Mucosa of descending colon (tissue), 3 donors: ENCODE measurements around the gene CBX4. TPM values are rescaled to one million over a fixed set of nuclear protein-coding genes. Genes with fewer than 3 reads are reported as not detected.

Experiments
- ATAC-seq: fragments of 200-7000 bp; cut with Tn5 transposase; one replicate; pipeline ENCODE4 v1.9.1; 2020; ENCODE audit warnings: mild to moderate bottlenecking, moderate library complexity
- DNase-seq, 3 donors: peaks; one replicate each; pipeline ENCODE4 v3.0.0-alpha.2; 2020
- H3K36me3 ChIP-seq: fragments of 200-600 bp; one replicate; pipeline ENCODE4 v1.8.0; 2021; ENCODE audit warnings: low read depth, mild to moderate bottlenecking
- H3K4me1 ChIP-seq: fragments of 200-600 bp; one replicate; pipeline ENCODE4 v1.8.0; 2021; ENCODE audit warnings: low read depth, mild to moderate bottlenecking
- H3K4me3 ChIP-seq: fragments of 200-600 bp; one replicate; pipeline ENCODE4 v1.8.0; 2021; ENCODE audit warnings: mild to moderate bottlenecking
- H3K9me3 ChIP-seq: fragments of 200-600 bp; one replicate; pipeline ENCODE4 v1.8.0; 2021; ENCODE audit warnings: mild to moderate bottlenecking
- intact Hi-C, 2 donors: fragments of 100-400 bp; cut with DNase I in 1 of 2; cut with micrococcal nuclease in 1 of 2; formaldehyde crosslinking; loops; one replicate each; pipeline versions ENCODE4 v1.11.0 to v1.11.1; 2022; cut with DNase I, micrococcal nuclease
- total RNA-seq, 3 donors: library from RNA; stranded (reverse); fragmentation: NEBNext Ultra II Directional in 2 of 3; extraction: Animal tissue kit (Norgen Biotek cat#: 25700) in 2 of 3; gene quantifications; one replicate each; pipeline versions ENCODE4 v1.2.1 to v1.2.4, GENCODE V29; 2021 to 2023
- TF ChIP-seq, protein P1 (sequence below): fragments of 200-600 bp; IDR thresholded peaks from one replicate; pipeline ENCODE4 v1.8.0; 2022; ENCODE audit warnings: antibody characterized with exemption, mild to moderate bottlenecking
- donor health status: DM: no; HTN: no; CAD: no; lungs with moderate emphysema.
- donor health status: DM: no; HTN: no; CAD: no.
- donor health status: DM: no; HTN: yes; CAD: no.

The CBX4 gene
- total RNA-seq, 3 donors from 2014 or later, result 10.2 to 14.2 (median 13.2) TPM

DNA sequence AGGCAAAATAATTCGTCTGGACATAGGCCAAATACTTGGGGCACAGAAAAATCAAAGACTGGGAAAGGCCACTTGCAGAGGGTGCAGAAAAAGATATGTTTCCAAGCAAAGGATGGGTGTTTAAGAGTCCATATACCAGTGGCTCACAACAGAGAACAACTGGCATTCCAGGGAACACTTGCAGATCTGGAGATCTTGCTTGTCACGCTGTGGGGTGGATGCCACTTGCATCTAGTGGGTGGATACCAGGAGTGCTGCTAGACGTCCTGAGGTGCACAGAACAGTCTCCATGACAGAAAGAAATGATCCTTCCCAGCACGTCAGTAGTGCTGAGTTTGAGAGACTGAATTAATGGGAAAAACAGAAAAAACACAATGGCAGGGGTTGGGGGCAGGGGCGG lies 50.8 kb downstream of the CBX4 start:
- Histone ChIP-seq H3K4me3 (no peak overlapping the region), H3K9me3 (no peaks in the 10 kb centered on the region), H3K4me1 (peaks cover 13% of the 10 kb centered on the region), H3K36me3 (no peaks in the 10 kb centered on the region)
- TF ChIP-seq, protein P1, sequence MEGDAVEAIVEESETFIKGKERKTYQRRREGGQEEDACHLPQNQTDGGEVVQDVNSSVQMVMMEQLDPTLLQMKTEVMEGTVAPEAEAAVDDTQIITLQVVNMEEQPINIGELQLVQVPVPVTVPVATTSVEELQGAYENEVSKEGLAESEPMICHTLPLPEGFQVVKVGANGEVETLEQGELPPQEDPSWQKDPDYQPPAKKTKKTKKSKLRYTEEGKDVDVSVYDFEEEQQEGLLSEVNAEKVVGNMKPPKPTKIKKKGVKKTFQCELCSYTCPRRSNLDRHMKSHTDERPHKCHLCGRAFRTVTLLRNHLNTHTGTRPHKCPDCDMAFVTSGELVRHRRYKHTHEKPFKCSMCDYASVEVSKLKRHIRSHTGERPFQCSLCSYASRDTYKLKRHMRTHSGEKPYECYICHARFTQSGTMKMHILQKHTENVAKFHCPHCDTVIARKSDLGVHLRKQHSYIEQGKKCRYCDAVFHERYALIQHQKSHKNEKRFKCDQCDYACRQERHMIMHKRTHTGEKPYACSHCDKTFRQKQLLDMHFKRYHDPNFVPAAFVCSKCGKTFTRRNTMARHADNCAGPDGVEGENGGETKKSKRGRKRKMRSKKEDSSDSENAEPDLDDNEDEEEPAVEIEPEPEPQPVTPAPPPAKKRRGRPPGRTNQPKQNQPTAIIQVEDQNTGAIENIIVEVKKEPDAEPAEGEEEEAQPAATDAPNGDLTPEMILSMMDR, result no peak
- ATAC-seq, result no peak
- no peak for DNase-seq
- intact Hi-C loops, result no loop called here

DNA sequence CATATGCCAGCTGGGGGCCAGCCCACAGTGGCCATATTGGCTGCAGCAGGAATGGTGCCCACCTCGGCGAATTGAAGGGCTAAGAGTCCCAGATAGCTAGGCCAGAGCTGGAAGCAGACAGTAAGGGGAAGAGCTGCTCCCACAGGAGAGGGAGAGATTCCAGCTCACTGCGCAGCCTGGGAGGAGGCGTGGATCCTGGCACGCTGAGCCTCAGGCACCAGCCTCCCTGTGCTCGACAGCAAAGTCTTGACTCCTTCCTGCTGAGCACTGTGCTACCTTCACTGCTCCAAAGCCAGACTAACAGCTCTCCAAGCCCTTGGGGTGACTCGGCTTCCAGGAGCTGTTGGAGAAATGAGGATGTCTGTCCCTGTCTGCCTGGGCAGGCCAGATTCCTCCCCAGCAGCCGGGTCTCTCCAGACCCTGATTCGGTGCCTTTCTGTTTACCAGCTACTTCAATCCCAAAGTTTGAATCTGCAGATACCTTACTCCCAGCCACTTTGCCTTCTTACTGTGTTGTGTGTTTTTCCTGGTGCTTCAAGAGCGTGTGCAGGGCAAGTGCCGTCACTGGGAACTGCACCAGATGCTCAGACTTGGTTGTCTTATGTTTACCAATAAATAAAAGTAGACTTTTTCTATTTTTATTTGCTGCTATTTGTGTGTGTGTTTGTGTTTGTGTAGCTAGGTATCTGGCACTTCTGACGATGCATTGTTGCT lies 52.2 kb downstream of the CBX4 start:
- DNase-seq (peak in 1 of 3 donors; percentile 14), ATAC-seq (no peak)
- intact Hi-C loops, result no loop called here
- Histone ChIP-seq H3K4me1 (peaks cover 7% of the 10 kb centered on the region), H3K9me3 (no peaks in the 10 kb centered on the region), H3K4me3 (no peak overlapping the region), H3K36me3 (no peaks in the 10 kb centered on the region)
- TF ChIP-seq, protein P1, result no peak

- TF ChIP-seq, protein P1, result no peak
- DNase-seq, result no peak
- intact Hi-C loops, result no loop called here
- H3K9me3 ChIP-seq, result no peaks in the 10 kb centered on the region
- no peak overlapping the region for H3K4me3 ChIP-seq
- no peak for ATAC-seq
- H3K36me3 ChIP-seq, result no peaks in the 10 kb centered on the region
- peaks cover 7% of the 10 kb centered on the region for H3K4me1 ChIP-seq
Observed at GRCh38 chr17:79785900-79786810, 53.1 kb downstream of the CBX4 start.

GRCh38 chr17:79785017-79785899 lies 54.0 kb downstream of the CBX4 start:
- Histone ChIP-seq H3K9me3 (no peaks in the 10 kb centered on the region), H3K36me3 (no peaks in the 10 kb centered on the region), H3K4me1 (peaks cover 6% of the 10 kb centered on the region), H3K4me3 (no peak overlapping the region)
- ATAC-seq, result no peak
- DNase-seq, result no peak
- TF ChIP-seq, protein P1, result no peak
- intact Hi-C loops, result no loop called here

DNA sequence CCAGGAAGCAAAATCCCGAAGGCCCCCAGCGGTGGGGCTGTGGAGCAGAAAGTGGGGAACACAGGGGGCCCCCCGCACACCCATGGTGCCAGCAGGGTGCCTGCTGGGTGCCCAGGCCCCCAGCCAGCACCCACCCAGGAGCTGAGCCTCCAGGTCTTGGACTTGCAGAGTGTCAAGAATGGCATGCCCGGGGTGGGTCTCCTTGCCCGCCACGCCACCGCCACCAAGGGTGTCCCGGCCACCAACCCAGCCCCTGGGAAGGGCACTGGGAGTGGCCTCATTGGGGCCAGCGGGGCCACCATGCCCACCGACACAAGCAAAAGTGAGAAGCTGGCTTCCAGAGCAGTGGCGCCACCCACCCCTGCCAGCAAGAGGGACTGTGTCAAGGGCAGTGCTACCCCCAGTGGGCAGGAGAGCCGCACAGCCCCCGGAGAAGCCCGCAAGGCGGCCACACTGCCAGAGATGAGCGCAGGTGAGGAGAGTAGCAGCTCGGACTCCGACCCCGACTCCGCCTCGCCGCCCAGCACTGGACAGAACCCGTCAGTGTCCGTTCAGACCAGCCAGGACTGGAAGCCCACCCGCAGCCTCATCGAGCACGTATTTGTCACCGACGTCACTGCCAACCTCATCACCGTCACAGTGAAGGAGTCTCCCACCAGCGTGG lies 54.8 kb downstream of the CBX4 start:
- no peaks in the 10 kb centered on the region for H3K9me3 ChIP-seq
- no peak for ATAC-seq
- intact Hi-C loops, result no loop called here

More for the DNA sequence above, 54.8 kb downstream of the CBX4 start:
- TF ChIP-seq, protein P1, result no peak
- H3K4me1 ChIP-seq, result no peaks in the 10 kb centered on the region
- H3K36me3 ChIP-seq, result no peaks in the 10 kb centered on the region
- DNase-seq, result no peak
- no peak overlapping the region for H3K4me3 ChIP-seq
